H54 (cell line): ENCODE results near the gene SCAMP1.
A peak's percentile ranks its signal among the peaks of the same experiment; 100 is the strongest.
"Not testable (repeated sequence)": the region's sequence is repeated elsewhere in the genome, so short reads cannot be mapped to it uniquely, and the experiment has no call there.

Experiments
- DNase-seq: peaks from one replicate; pipeline ENCODE4 v3.0.0; 2011; ENCODE audit warnings: low spot score, mixed read lengths; ENCODE audit not compliant: insufficient read length
- FAIRE-seq: peaks from 3 replicates; lab custom pipeline; 2011; peaks lifted over from hg19 to GRCh38; lab: Jason Lieb, UNC
- POLR2A ChIP-seq: IDR thresholded peaks from 2 replicates; pipeline ENCODE4 v1.6.1; 2011; ENCODE audit warnings: low read depth, mild to moderate bottlenecking, low read length

SCAMP1 gene

GRCh38 chr5:78377056-78377717 is 16.8 kb downstream of the SCAMP1 start:
- peak; percentile 94 for FAIRE-seq
- no peak for TF ChIP-seq POLR2A
- no peak for DNase-seq

GRCh38 chr5:78377718-78378105 is 17.3 kb downstream of the SCAMP1 start:
- no peak for FAIRE-seq
- no peak for DNase-seq
- TF ChIP-seq POLR2A, result no peak

DNA sequence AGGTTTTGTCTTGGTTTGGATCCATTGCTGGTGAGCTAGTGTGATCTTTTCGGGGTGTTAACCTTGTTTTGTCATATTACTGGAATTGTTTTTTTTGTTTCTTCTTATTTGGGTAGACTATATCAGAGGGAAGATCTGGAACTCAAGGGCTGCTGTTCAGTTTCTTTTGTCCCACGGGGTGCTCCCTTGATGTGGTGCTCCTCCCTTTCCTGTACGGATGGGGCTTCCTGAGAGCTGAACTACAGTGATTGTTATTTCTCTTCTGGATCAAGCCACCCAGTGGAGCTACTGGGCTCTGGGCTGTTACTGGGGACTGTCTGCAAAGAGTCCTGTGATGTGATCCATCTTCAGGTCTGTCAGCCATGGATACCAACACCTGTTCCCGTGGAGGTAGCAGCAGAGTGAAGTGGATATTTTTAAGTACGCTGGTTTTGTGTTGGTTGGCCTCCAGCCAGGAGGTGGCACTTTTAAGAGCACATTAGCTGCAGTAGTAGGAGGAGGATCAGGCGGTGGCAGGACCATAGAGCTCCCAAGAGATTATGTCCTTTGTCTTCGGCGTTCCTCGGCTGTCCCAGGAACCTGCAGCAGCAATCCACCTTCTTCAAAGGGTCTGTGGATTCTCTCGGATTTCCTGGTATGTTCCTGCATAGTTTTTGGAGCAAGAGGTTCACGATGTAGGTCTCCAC is 27.2 kb downstream of the SCAMP1 start:
- FAIRE-seq, result no peak
- DNase-seq, result no peak
- no peak for TF ChIP-seq POLR2A

- not testable (repeated sequence) for DNase-seq, FAIRE-seq
Observed at GRCh38 chr5:78391357-78391756, 30.9 kb downstream of the SCAMP1 start.

DNA sequence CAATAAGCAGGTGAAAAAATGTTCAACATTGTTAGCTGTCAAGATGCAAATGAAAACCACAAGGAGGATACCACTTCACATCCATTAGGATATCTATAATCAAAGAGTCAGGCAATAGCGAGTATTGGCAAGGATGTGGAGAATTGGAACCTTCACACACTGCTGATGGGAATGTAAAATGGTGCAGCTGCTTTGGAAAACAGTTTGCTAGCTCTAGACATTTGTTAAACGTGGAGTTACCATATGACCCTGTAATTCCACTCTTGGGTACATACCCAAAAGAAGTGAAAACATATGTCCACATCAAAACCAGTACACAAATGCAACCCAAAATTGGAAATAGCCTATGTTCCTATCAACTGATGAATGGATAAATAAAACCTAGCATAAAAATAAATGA is 37.4 kb downstream of the SCAMP1 start:
- no peak for DNase-seq
- no peak for FAIRE-seq
- TF ChIP-seq POLR2A, result no peak

GRCh38 chr5:78399116-78399515 is 38.7 kb downstream of the SCAMP1 start:
- DNase-seq, result no peak
- no peak for TF ChIP-seq POLR2A
- FAIRE-seq, result peak; percentile 67

GRCh38 chr5:78404682-78405293 is 44.4 kb downstream of the SCAMP1 start:
- DNase-seq (no peak), FAIRE-seq (no peak)
- no peak for TF ChIP-seq POLR2A

GRCh38 chr5:78405829-78406750 is 45.7 kb downstream of the SCAMP1 start:
- DNase-seq (peak; percentile 19), FAIRE-seq (peak; percentile 80)
- TF ChIP-seq POLR2A, result no peak

- FAIRE-seq (no peak), DNase-seq (no peak)
- no peak for TF ChIP-seq POLR2A
Observed at GRCh38 chr5:78407458-78407857, 47.0 kb downstream of the SCAMP1 start.

GRCh38 chr5:78411586-78411985 is 51.2 kb downstream of the SCAMP1 start:
- DNase-seq, result no peak
- FAIRE-seq, result no peak
- TF ChIP-seq POLR2A, result no peak

DNA sequence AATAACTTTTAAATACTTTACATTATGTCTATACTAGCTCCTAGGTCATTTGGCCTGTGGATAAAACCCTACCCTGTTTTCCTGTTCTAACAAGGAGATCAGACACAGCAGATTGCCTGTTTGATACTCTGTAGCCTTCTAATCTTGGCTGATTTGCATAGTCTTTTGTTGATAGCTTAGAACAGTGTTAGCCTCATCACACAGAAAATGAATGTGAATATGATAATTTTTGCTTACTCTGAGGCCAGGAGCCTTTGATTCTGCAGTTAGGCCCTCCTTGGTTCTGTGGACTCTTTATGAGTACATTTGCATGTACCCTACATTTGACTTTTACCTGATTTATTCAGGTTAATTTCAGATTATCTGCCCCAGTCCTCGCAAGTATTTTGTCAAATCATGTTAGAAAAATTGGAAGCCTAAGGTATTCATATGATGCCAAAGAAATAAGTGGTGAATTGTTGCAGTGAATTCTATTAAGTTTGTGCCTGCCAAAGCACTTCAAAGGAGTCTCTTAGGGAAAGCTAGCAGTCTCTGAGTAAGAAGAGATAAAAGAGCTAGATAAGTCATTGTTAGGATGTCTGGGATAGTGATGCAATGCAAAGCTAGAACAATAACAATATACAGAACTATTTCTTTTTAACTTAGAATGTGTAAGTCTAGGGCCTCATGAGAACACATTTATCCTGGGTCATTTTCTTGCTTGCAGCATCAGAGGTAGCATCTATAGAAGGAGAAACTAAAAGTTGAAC is 56.4 kb downstream of the SCAMP1 start:
- DNase-seq (no peak), FAIRE-seq (no peak)
- TF ChIP-seq POLR2A, result no peak

GRCh38 chr5:78419396-78419795 is 59.0 kb downstream of the SCAMP1 start:
- no peak for DNase-seq
- TF ChIP-seq POLR2A, result no peak
- no peak for FAIRE-seq

GRCh38 chr5:78420548-78420947 is 60.1 kb downstream of the SCAMP1 start:
- no peak for FAIRE-seq
- no peak for DNase-seq
- TF ChIP-seq POLR2A, result no peak
